ENCODE results near the gene PID1.

Gene PID1

GRCh38 chr2:229261076-229261475 is 10.0 kb downstream of the PID1 start:
- DNase-seq (ENCODE audit: low spot score), result no peak

DNA sequence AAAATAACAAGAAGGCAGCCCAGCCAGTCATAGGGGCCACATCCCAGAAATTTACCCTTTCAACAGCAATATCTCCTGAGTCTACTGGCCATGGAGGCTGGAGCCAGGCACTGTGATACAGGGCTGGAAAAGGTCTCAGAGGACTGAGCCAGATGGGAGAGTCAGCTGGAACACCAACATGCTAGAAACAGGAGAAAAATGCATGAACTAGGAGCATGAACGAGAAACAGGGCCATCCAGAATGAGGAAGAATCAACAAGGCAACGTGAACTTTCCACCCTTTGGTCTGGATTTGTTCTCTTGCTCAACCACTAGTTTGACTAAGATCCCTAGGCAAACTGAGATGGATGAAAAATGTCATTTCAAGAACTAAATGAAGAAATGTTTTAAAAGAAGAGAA is 13.1 kb downstream of the PID1 start:
- no peak for DNase-seq (ENCODE audit: low spot score)

GRCh38 chr2:229256376-229256775 is 14.7 kb downstream of the PID1 start:
- DNase-seq (ENCODE audit: low spot score), result no peak

GRCh38 chr2:229254206-229254605 is 16.9 kb downstream of the PID1 start:
- DNase-seq (ENCODE audit: low spot score), result no peak

DNA sequence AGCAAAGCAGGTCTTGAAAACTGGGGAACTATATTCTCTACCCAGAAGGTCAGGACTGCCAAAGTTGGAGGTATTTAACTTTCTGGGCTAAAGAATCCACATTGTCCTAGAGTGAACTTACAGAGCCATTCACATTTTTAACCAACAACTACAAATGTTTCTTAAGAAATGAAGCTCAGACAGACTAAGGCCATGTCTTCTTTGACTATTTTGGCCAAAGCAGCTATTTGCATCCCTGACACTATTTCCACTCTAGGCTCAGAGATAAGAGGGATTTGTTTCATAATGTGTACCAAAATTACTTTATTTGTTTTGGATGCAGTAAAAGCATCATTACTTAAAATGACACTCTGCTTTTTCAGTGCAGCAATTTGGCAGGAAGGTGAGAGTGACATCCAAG is 18.1 kb downstream of the PID1 start:
- DNase-seq (ENCODE audit: low spot score), result no peak

- DNase-seq (ENCODE audit: low spot score), result no peak
Observed at GRCh38 chr2:229252280-229252679, 18.8 kb downstream of the PID1 start.

- no peak for DNase-seq (ENCODE audit: low spot score)
Observed at GRCh38 chr2:229249536-229249935, 21.6 kb downstream of the PID1 start.

DNA sequence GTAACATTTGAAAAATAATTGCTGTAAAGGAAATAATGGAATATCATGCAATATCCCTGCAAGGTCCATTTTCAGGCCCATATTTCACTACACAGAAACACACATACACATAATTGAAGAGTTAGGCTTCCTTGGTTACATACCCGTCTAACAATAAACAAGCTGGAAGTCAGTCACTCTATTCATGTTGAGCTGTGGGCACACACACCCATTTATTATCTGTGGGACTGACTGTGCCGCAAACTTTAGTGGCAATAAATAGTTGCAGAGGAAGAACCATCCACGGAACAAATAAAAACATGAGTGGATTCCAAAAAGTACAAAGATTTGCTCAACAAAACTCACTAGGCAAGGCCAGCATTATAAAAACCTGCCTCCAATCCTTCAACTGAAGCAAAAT is 24.8 kb downstream of the PID1 start:
- DNase-seq (ENCODE audit: low spot score), result no peak

- DNase-seq (ENCODE audit: low spot score), result no peak
Observed at GRCh38 chr2:229244975-229245374, 26.1 kb downstream of the PID1 start.

DNA sequence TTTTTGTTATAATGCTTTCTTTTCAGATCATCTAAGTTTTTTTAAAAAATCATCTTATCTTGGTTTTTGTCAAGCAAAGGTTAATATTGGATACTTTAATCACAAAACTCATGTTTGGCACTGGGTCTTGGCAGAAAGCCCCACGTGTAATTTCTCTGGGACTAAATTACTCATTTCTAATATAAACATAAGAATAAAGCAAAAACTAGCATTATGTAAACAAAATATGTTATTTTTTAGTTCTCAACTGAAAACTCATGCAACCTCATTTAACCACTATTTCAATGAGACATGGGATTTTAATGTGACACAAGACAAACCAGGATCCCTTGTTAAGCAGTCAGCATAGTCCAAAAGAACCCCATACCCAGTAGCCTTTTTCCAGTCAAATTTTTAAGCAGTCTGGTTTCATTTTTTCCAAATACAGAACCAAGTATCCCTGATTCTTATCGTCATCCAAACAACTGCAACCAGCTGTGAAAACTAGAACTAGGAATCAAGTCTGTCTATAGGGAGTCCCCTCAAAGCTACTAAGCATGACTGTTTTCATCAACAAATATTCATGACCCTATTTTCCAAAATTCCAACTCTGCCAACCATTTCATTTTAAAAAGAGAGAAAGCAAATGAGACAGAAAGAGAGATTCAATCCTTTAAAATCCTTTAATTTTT is 27.1 kb downstream of the PID1 start:
- no peak for DNase-seq (ENCODE audit: low spot score)

GRCh38 chr2:229240984-229241491 is 30.0 kb downstream of the PID1 start:
- no peak for DNase-seq (ENCODE audit: low spot score)

GRCh38 chr2:229239021-229239420 is 32.1 kb downstream of the PID1 start:
- DNase-seq (ENCODE audit: low spot score), result no peak

DNA sequence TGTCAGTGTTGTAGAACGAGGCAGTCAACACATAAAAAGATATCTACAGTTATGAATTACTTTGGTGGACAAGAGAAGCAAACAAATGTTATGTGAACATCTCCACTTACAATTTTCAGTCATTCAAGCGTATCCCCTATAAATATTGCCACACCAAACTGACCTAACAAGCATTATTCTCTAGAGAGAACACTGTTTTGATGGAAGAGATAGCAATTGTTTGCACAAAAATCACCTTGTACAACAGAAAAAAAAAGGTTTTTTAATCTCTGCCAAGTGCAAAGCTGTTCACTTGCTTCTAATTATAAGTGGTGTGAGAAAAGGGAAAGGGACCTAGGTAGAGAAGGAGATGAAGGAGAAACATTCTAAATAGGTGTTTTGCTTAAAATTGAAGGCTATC is 33.8 kb downstream of the PID1 start:
- DNase-seq (ENCODE audit: low spot score), result no peak

GRCh38 chr2:229235131-229235914 is 35.8 kb downstream of the PID1 start:
- no peak for DNase-seq (ENCODE audit: low spot score)

DNA sequence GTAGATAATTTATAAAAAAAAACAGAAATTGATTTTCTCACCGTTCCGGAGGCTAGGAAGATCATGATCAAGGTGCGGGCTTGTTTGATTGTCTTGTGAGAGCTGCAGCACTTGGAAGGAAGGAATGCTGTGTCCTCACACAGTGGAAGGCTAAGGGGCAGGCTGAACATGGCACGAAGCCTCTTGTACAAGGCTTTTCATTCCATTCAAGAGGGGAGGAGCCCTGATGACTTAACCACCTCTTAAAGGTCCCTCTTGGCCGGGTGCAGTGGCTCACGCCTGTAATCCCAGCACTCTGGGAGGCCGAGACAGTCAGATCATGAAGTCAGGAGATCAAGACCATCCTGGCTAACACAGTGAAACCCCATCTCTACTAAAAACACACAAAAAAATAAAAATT is 39.2 kb downstream of the PID1 start:
- no peak for DNase-seq (ENCODE audit: low spot score)

- DNase-seq (ENCODE audit: low spot score), result no peak
Observed at GRCh38 chr2:229231328-229231868, 39.7 kb downstream of the PID1 start.

DNA sequence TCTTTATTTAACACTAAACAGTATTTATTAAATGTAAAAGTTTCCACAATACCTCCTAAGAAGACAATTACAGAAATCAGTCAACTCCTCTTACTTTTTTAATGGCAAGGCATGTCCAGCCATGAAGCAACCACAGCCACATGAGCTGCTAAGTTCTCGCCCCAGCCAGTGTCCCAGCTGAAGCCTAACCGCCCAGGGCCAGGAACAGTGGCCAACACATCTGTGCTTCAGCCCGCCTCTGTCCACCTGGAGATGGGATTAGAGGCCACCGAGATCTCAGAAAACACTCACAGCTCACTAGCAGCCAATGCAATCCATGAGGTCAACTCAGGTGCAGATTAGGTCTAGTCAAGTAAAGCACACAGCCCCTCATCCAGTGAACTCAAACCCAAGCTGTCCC is 40.2 kb downstream of the PID1 start:
- DNase-seq (ENCODE audit: low spot score), result no peak

DNA sequence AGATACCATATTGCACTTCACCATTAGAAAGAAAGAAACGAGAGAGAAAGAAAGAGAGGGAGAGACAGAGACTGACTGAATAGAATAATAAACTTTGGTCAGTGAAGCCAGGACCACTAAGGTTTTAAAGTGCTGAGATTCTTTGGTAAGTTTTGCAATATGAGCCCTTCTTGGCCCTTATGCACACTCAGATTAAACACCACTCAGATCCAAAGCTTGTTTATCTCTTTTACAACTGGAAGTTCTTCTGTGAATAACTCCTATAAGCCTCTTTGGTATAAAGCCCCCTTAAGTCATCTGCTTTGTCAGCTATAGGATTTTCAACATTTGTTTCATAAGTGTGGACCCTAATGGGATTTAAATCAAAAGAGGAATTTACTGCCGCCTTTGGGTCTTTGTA is 40.8 kb downstream of the PID1 start:
- DNase-seq (ENCODE audit: low spot score), result no peak

GRCh38 chr2:229226382-229226781 is 44.7 kb downstream of the PID1 start:
- DNase-seq (ENCODE audit: low spot score), result no peak

DNA sequence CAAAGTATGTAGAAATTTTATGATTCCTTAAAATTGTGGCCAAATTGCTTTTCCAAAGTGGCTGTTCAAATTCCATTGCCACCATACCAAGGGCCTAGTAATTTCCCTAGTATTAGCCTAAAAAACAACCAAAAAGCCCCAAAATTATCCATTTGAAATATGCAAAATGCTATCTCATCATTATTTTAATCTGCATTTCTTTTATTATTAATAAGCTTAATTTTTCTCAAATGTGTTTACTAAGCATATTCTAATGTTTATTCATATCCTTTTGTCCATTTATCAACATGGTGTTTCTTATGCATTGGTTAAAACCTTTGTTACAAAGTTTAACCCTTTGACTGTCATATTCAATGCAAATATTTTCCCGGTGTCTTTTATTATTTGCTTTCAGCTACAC is 48.0 kb downstream of the PID1 start:
- DNase-seq (ENCODE audit: low spot score), result no peak

DNA sequence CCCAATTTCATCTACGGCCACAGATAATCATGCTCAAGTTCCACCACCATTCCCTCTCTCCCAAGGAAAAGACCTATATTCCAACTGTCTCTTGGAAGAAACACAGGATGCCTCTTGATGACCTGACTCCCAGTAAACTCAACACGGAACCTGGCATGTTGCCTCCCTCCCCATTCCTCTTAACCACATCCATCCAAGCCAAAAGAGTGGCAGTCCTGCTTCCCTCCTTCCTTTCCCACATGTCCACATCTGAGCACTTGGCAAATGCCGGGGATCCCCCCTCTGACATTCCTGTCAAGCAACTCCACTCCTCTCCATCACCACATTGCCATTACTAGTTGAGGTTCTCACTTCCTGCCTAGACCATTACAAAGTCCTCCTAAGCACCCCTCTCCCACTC is 49.4 kb downstream of the PID1 start:
- no peak for DNase-seq (ENCODE audit: low spot score)

DNA sequence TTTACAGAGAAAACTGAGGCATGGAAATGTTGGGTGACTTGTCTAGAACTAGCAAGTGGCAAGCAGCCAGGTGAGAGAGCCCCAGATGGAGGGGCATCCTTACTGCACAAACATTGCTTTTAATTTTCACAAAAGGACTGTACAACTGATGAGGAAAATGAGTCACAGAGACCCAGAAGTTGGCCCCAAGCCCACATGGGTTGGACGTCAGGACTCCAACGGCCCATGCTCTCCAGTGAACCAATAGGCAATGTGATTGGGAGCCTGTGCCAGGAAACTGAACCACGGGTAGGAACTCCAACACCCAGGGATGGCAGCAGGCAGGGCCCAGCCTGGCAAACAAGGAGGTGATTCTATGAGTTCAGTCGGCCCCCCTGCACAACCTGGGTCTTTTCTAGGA is 50.8 kb downstream of the PID1 start:
- no peak for DNase-seq (ENCODE audit: low spot score)

- DNase-seq (ENCODE audit: low spot score), result no peak
Observed at GRCh38 chr2:229218329-229218921, 52.7 kb downstream of the PID1 start.

All from kidney tubule cell (primary cell).